Cortex of kidney (tissue), 1 donor: ENCODE data around the gene WDR31.
"Not testable (repeated sequence)": the region's sequence is repeated elsewhere in the genome, so short reads cannot be mapped to it uniquely, and the experiment has no call there.

Experiments used
- DNase-seq: peaks from one replicate; lab custom pipeline; 2025; lab: John Stamatoyannopoulos, UW

Gene WDR31

DNA sequence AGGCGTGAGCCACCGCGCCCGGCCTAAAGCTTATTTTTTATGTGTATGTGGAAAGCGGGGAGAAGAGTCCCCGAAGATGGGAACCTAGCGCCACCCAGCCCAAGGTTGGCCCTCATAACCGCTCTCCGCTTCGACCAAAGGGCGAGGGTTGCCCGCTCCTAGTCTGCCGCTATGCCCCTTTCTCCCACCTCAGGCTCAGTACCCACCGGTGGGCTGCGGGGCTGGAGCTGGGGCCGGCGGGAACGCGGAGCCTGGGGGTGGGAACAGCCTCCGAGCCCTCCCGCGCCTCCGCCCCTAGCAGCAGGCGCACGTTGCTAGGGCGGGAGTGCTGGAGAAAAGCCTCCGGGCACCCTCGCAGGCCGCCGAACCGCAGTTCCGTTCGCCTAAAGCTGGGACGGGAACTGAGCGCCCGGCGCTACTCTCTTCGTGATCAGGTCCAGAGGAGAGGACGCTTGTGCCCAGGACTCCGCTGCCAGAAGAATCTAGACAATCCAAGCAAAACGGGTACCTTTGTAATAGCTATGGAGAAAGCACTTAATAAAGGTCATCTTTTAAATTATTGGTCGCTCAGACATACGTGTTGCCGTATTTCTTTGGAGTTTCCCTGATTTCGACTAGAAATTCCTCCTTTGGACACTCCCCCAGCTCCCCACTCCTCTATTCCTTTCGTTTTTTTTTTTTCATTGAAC lies at the start of gene WDR31:
TSS of gene WDR31 (minus strand) at position 265 of the 689 bp plus-strand sequence. CDS start 8,253 bp downstream, outside the sequence.
- peak; percentile 30 for DNase-seq

DNA sequence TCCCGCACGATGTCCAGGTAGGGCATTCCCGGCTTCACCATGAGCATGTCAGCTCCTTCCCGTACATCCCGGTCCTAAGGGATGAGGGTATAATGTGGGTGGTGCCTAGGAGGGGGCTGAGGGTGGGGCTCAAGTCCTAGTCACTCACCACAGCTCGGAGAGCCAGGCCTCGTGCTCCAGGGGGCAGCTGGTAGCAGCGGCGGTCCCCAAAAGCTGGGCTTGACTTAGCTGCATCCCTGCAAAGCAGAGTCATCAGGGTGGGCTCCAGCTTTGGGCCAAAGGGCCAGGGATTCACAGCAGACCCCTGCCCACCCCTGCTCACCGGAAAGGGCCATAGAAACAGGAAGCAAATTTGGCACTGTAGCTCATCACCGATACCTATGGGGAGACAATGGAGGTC lies 49.4 kb upstream of the WDR31 start:
- DNase-seq = no peak

DNA sequence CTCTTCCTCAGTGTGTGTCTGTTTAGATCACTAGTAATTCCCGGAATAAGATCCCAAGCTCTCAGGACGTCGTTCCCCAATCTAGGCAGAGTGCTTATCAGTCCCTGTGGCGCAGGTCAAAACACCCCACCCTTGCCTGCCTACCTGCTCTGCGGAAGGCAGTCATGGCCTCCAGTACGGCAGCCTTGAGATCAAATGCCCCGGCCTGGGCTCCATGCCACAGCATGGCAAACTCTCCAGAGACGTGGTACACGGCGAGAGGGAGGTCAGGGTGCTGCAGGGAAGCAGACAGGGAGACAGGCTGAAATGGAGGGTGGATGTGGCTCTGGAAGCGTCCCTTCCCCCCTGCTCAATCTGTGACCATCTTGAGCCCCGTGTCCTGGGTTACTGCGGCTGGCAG lies 48.8 kb upstream of the WDR31 start:
- DNase-seq = no peak

DNA sequence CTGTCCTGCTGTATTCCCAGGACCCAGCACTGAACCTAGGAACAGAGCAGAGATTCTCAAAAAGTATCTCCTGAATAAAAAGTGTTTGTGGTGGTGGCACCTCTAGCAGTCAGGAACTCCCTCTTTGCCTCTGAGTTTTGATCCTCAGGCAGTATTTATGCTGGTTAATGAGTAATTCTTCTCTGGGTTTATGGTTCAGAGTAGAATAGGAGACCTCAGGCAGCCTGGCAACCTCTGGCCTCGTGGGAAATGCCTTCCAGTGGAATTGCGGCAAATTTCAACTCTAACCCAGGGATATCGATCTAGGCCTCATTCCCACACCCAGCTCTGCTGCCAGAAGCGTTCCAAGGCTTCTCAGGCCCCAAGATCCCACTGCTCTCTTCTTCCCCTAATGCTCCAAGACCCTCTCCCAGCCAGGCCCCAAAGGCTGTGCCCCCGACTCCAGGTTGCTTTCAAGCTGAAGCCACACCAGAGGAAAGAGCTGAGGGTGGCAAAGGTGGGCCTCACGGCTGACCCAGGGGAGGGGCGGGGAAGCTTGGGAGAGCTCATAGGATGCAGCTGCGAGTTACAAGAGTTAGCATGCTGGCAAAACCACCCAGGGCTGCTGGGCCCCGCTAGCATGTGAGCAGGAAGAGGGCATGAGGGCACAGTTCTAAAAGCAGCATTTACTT lies 47.6 kb upstream of the WDR31 start:
- DNase-seq = no peak

DNA sequence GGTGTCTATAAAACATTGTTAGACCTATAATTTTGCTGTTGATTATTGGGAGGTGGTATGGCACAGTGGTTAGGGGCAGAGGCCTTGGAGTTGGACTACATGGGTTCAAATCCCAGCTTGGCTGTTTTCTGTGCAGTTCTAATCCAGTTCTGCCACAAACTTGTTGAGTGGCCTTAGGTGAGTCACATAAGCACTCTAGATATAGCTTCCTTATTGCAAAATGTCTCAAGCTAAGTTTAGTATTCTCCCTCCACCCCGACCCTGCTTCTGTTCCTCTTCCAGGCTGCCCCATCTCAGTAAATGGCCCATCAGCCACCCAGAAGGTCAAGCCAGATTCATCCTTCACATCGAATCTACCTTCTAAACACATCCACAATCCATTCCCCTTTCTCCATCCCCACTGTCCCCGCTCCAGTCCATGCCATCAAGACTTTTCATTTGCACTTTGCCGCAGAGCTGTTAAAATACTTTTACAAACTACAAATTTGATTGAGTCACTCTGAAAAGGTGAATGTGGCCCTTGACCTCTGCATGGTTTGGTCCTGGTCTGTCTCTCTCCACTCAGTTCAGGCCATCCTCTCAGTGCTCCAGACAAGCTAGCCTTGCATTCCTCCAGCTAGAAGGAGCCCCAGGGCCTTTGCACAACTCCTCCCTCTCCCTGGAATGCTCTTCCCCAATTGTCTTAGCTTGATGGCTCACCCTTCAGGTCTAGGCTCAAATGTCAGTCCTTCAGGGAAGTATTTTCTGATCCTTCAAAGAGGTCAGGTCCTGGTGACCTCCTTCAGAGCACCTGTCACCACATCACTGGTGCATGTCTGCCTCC lies 46.7 kb upstream of the WDR31 start:
- no peak for DNase-seq

DNA sequence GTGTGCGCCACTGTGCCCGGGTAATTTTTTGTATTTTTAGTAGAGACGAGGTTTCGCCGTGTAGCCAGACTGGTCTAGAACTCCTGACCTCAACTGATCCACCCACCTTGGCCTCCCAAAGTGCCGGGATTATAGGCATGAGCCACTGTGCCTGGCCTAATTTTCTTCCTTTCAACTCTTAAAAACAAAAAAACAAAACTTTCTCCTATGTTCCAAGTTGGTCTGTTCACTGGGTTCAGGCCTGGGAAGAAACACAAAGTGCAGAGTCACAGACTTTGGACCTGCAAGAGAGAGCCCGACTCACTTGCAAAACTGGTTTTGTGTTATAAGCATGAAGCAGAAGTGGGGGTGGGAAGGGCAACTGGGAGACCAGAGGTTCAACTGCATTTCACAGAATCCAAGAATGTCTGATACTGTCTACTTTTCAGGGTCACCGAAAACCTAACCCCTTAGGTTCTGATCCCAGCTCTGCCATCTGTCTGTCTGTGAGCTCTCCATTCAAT lies 41.9 kb upstream of the WDR31 start:
- no peak for DNase-seq

DNA sequence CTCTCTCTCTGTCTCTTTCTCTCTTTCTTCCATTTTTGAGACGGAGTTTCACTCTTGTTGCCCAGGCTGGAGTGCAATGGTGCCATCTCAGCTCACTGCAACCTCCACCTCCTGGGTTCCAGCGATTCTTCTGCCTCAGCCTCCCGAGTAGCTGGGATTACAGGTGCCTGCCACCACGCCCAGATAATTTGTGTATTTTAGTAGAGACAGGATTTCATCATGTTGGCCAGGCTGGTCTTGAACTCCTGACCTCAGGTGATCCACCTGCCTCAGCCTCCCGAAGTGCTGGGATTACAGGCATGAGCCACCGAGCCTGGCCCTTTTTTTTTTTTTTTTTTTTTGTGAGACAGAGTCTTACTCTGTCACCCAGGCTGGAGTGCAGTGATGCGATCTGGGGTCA lies 41.4 kb upstream of the WDR31 start:
- not testable (repeated sequence) for DNase-seq

DNA sequence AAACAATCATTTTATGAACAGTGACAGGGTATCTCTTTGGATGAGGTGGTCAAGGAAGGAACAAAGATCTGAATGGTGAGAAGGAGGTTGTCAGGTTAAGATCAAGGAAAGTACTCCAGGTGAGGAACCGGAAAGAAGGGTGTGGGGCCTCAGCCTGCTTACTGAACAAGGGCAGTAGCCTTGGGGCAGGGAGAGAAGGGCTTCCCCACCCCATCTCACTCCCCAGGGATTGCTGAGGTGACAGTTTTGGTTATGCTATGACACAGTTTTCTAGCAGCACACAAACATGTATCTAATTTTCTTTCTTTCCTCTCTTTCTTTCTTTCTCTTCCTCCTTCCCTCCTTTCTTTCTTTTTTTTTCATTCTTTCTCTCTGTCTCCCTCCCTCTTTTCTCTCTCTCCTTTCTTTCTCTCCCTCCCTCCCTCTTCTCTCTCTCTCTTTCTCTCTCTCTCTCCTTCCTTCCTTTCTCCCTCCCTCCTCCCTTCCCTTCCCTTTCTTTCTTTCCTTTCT lies 40.8 kb upstream of the WDR31 start:
- no peak for DNase-seq

DNA sequence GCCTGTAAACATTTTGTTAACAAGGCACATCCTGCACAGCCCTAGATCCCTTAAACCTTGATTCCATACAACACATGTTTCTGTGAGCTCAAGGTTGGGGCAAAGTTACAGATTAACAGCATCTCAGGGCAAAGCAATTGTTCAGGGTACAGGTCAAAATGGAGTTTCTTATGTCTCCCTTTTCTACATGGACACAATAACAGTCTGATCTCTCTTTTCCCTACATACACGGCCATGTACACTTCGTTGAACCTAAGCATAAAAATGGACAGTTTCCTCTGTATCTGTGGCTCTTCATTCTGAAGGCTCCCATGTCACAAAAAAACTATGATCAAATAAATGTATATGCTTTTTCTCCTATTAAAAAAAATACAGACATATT lies 39.7 kb upstream of the WDR31 start:
- not testable (repeated sequence) for DNase-seq

DNA sequence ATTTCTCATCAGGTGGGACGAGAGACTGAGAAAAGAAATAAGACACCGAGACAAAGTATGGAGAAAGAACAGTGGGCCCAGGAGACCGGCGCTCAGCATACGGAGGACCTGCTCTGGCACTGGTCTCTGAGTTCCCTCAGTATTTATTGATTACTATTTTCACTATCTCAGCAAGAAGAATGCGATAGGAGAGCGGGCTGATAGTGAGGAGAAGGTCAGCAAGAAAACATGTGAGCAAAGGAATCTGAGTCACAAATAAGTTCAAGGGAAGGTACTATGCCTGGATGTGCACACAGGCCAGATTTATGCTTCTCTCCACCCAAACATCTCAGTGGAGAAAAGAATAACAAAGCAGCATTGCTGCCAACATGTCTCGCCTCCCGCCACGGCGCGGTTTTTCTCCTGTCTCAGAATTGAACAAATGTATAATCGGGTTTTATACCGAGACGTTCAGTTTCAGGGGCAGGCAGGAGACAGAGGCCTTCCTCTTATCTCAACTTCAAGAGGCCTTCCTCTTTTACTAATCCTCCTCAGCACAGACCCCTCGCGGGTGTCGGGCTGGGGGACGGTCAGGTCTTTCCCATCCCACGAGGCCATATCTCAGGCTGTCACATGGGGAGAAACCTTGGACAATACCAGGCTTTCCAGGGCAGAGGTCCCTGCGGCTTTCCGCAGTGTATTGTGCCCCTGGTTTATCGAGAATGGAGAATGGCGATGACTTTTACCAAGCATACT lies 39.2 kb upstream of the WDR31 start:
- DNase-seq = not testable (repeated sequence)

DNA sequence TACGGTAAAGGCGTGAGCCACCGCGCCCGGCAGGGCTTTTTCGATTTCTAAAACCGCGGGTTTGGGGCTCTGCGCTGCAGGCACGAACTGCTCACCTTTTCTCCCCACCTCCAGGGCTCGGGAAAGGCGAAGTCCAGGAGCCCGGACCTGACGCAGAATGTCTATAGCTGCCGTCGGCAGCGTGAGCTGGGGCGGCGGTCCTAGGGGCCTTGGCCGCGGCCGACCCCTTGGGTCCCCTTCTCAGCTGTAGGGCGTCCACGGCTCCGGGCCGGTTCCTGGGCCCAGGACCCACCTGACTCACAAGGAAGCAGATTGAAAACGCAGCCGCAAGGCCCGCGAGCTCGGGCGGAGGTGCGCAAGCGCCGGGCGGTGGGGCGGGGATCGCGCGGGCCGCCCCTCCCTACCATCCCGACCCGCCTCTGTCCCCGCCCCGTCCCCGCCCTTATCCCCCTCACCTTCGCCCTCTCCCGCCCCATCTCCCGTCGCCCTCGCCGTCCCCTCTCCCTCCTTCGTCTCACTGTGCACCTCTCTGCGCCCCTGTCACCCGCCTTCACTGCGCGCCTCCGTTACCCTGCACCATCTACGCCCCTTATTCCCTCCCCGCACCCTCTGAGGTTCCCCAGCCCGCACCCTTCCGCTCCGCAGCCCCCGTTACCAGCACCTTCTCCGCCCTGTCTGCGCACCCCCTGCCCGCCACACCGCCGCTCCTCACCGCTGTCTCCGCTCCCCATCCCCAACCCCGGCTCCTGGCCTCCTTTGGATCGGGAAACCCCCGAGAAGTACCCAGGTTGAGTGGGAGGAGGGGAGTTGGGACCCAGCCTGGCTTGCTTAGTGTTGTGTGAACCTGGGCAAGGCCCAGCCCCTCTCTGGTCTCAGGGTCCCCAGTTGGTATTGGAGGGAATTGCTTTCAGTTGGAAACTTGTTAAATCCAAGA lies 36.8 kb upstream of the WDR31 start, which contains the start of gene HDHD3:
TSS of gene HDHD3 (minus strand) at position 353 of the 934 bp plus-strand sequence. CDS start 2,632 bp downstream, outside the sequence.
- peak; percentile 57 for DNase-seq

DNA sequence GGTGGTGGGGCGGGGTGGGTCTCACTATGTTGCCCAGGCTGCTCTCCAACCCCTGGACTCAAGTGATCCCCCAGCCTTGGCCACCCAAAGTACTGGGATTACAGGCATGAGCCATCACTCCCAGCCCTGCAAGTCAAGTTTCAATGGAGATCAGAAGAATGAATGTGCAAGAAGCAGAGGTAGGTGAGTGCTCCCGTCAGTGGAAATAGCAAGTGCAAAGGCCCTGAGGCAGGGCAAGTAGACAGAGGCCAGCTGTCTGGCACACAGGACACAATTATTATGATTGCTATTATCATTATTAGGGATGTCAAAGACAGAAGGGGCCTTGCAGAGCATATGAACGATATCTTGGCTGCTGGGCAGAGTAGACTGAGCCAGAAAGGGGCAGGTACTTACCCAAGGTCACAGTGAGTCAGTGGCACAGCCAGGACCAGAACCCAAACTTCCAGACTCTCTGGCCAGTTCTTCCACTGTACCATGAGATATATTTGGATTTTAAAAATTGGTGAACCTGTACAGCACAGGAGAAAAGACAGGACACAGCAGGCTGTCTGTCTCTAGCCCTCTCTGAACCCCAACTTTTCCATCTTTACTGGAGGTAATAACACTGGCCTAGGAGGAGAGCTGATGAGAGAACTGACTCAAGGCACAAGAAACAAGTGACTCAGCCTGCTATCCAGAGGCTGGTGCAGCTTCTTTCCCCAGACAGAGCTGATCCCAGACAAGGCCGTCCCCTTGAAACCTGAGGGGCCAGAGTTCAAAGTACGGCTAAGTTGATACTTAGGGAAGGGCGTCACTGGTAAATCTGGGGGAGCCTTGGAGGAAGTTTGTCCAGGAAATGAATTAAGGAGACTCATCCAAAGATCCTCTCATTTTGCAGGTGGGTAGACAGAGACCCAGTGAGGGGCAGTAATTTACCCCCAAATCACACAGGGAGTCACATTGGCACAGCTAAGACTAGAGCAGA lies 35.3 kb upstream of the WDR31 start:
- DNase-seq = no peak

DNA sequence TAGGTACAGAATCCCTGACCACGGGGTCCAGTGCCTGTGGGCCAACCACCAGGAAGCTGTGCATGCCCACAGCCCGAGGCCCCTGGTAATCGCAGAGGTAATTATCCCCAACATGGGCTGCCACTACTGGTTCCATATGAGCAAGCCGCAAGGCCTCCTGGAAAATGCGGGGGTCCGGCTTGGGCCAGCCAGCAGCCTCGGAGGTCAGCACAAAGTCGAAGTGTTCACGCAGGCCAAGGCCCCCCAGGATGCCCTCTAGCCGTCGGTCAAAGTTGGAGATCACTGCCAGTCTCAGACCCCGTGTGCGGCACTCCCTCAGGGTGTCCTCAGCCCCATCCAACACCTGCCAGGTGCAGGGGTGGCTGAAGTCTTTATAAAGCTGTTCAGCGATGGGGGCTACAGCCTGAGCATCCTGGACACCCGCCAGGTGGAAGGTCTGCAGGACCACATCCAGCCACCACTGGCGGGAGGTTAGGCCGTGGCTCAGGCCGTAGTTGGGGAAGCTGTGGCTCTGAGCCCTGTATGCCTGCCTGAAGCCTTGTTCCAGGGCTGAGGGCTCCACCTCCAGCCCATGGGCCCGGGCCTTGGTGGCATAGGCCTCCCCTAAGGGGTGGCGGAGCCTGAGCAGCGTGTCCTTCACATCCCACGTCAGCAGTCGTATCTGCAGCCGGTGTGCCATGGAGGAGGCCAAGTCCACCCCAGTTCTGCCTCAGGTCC lies 33.8 kb upstream of the WDR31 start:
- no peak for DNase-seq

DNA sequence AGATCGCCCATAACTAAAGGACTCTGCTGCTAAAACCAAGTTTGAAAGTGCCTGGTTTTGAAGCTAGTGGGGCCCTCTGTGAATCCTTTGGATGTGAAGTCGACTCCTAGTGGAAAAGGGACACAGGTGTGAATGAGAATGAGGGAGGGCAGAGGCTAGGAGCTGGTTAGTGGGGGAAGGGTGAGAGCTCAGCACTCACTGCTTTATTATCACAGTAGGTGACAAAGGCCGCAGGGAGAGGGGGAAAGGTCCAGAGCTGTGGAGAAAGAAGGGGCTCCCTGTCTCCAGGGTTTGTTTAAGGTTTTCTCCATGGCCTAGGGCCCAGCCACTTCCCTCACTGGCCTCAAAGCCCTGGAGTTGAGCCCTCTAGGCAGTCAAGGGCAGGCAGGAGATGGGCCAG lies 33.2 kb upstream of the WDR31 start:
- no peak for DNase-seq

DNA sequence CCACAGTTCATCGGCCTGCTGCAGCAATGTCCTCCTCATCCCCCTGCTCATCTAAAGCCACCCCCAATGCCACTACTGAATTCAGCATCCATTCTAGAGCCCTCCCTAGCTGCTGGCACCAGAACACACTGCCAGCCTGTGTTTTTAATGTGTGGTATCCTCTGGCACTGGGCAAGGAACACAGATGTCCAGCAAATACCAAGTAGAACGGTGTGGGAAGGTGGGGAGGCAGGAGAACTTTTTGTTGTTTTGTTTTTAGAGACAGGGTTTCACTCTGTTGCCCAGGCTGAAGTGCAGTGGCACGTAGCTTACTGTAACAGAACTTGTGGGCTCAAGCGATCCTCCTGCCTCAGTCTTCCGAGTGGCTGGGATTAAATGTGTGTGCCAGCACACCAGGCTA lies 32.0 kb upstream of the WDR31 start:
- no peak for DNase-seq

DNA sequence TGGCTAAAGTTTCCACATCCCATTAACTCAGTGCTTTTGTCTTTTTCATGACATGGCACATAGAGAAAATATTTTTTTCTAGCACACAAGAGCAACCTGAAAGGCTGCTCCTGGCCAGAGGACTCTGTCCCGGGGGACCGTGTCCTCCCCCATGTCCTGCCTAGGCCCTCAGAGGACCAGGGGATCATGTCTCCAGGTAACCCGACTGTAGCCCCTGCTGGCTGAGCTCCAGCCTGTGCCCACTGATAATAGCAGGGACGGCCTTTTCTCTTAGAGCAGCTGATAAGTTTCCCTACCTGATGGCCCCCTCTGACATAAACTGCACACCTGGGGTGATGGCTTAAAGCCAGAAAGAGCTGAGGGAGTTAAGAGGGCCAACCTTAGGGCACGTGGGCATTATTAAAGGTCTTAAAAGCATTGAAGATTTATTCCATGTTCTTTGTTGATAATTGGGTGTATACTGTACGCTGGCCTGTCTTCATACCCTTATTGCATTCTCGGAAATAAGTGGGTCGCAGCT lies 30.8 kb upstream of the WDR31 start:
- no peak for DNase-seq

DNA sequence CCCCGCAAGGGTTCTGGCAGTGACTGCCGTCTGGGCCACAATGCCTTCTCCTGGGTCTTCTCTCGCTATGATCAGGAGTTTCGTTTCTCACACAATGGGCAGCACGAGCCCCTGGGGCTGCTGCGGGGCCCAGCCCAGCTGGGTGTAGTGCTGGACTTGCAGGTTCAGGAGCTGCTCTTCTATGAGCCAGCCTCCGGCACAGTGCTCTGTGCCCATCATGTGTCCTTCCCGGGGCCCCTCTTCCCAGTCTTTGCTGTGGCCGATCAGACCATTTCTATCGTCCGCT lies 29.7 kb upstream of the WDR31 start:
- no peak for DNase-seq

DNA sequence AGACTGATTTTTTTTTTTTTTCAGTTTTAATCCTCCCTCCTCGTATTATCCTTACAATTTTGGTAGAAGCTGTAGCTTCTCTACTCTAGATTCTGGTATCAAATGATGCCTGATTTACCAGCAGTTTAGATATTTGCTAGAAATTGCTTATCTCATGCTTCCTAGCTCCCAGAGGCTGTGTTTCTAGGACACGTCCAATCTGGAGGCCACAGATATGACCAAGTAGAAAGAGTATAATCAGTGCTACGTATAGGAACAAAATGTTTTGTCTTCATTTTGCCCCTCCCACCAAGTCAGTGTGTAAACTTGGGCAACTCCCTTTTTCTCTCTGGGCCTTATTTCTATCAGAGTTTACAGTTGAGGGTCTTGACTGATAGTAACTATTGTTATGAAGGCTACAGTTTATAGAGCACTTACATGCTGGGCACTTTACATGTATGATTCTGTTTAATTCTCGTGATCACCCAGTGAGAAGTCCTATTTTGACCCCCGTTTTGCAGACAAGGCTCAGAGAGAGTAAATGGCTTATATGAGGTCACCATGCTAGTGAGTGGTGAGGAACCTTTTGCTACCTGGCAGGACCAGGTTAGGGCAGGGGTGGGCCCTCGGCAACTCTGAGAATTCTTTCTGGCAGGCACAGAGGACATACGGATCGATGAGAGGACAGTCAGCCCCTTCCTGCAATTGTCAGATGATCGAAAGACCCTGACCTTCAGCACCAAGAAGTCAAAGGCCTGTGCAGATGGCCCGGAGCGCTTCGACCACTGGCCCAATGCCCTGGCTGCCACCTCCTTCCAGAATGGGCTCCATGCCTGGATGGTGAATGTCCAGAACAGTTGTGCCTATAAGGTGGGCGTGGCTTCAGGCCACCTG lies 29.1 kb upstream of the WDR31 start:
- DNase-seq = no peak
